Stimulated activated effector memory CD8-positive, alpha-beta T cell treated with anti-CD3 and anti-CD28 coated beads, Interleukin-12 subunit alpha, Interleukin-12 subunit beta, amount 100 ng/mL, for 72 hours (primary cell): ENCODE measurements around the gene ST6GALNAC3.

Experiments used
- ATAC-seq: fragments of 150-1000 bp; cut with Tn5 transposase; 2 replicates; pipeline ENCODE4 v1.10.0; 2021
- DNase-seq, 2 donors: peaks; one replicate each; pipeline ENCODE4 v3.0.0; 2021 to 2022; ENCODE audit warnings: low spot score in 2 of 2
- H3K27ac Mint-ChIP-seq: one replicate; pipeline ENCODE4 v1.8.0; 2022; ENCODE audit warnings: mild to moderate bottlenecking, mixed read lengths
- H3K36me3 Mint-ChIP-seq: one replicate; pipeline ENCODE4 v1.8.0; 2022; ENCODE audit warnings: mild to moderate bottlenecking, mixed read lengths
- H3K4me1 Mint-ChIP-seq: one replicate; pipeline ENCODE4 v1.8.0; 2022; ENCODE audit warnings: mixed read lengths
- H3K4me3 Mint-ChIP-seq: one replicate; pipeline ENCODE4 v1.8.0; 2022; ENCODE audit warnings: mild to moderate bottlenecking, mixed read lengths
- H3K9me3 Mint-ChIP-seq: one replicate; pipeline ENCODE4 v1.8.0; 2022; ENCODE audit warnings: mixed read lengths

ST6GALNAC3 gene

DNA sequence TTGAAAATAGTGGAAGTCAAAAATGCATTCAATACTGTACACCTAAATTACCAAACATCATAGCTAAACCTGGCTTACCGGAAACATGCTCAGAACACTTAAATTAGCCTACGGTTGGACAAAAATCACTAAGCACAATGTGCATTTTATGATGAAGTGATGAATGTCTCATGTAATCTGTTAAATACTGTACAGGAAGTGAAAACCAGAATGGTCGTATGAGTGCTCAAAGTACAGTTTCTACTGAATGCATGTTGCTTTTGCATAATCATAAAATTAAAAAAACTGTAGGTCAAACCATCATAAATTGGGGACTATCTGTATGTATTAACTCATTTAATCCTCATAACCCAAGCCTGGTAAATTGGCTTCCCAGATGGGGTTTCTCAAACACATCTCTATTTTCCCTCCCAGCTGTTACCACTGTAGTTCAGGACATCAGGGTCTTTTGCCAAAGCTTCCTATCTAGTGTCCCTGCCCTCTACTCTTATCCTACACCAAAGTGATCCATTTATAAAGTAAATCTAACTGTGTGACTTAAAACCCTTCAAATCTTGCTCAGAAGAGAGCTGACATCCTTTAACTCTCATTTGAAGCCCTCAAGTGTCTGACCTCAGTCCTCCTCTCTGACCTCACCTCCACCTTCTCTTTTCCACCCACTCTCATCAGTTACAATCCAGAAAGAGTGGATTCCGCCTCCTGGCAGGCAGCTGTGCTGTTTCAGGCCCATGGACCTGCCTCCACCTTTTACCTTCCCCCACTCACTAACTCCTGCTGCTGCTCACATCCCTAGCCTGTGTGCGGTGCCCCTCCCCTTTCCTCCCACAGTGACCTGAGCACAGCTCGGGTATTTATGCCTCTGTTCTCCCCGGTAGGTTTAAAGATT is 436.4 kb downstream of the ST6GALNAC3 start:
- H3K4me3 Mint-ChIP-seq, result no peak overlapping the region
- no peaks in the 10 kb centered on the region for H3K4me1 Mint-ChIP-seq
- no peak overlapping the region for H3K27ac Mint-ChIP-seq
- ATAC-seq, result no peak
- H3K9me3 Mint-ChIP-seq, result peaks cover 2% of the 10 kb centered on the region
- no peak for DNase-seq
- H3K36me3 Mint-ChIP-seq, result no peaks in the 10 kb centered on the region

DNA sequence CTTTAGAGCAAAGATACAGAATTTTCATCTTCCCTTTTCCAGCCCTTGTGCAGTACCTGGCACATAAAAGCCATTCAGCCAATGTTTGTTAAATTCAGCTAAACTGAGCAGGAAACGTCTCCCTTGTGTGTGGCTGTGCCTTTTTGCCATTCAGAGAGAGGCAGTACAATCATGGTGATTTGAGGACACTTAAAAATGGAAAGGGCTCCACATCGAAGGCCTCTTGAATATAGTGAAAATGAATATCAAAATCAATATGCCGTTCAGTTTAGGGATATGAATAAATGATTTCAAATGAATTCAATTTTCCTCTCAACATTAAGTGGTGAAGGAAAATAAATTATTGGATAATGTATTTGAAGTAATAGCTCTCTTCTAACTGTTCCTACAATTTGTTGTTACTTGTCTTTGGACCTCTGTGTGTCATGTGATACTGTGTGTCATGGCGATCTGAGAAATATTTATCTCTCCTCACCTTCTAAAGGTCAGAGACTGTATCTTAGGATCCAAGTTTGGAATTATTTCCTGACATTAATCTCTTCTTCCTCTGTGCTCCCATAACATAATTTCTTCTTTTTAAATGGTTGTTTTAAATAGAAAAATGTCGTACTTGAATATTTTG is 437.1 kb downstream of the ST6GALNAC3 start:
- Mint-ChIP-seq H3K36me3 (no peaks in the 10 kb centered on the region), H3K9me3 (peaks cover 2% of the 10 kb centered on the region), H3K4me3 (no peak overlapping the region), H3K4me1 (no peaks in the 10 kb centered on the region), H3K27ac (no peak overlapping the region)
- ATAC-seq, result no peak
- no peak for DNase-seq

DNA sequence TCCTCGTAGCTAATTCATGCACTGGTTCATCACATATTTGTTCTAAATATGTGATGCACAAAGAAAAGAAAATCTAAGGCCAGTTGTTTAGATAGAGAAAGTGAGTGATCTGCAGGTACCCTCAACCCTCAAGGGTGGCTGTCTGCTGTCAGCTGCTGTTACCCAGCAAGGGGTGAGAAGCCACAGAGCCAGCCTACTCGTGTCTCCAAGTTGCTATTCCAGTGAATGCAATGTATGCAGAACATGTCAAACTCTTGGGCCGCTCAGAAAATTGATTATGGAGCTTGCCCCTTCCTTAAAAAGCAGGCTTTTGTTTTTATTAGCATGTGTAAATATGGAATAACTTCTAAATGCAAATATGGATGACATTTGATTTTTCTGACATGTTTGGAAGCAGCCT is 456.4 kb downstream of the ST6GALNAC3 start:
- Mint-ChIP-seq H3K36me3 (no peaks in the 10 kb centered on the region), H3K4me1 (no peaks in the 10 kb centered on the region), H3K9me3 (peaks cover 2% of the 10 kb centered on the region), H3K4me3 (no peak overlapping the region), H3K27ac (no peak overlapping the region)
- DNase-seq, result no peak
- ATAC-seq, result no peak

DNA sequence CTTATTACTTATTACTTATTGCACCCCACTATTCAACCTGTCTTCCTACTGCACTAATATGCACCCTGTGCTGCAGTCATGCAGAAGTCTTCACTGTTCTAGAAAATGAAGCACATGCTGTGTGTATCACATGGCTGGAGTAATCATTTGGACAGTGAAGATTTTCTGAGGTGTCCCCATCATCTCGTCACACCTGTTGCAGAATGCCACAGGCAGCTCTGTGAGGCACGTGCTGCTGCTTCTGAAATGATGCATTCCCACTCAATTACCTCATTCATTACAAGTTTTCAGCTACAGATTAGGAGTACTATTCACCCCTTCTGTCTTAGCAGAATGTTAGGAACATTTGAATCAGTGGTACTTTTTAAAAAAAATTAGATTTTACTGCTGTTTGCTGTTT is 467.1 kb downstream of the ST6GALNAC3 start:
- Mint-ChIP-seq H3K36me3 (no peaks in the 10 kb centered on the region), H3K27ac (no peak overlapping the region), H3K4me1 (no peaks in the 10 kb centered on the region), H3K9me3 (peaks cover 7% of the 10 kb centered on the region), H3K4me3 (no peak overlapping the region)
- no peak for DNase-seq
- ATAC-seq, result no peak

DNA sequence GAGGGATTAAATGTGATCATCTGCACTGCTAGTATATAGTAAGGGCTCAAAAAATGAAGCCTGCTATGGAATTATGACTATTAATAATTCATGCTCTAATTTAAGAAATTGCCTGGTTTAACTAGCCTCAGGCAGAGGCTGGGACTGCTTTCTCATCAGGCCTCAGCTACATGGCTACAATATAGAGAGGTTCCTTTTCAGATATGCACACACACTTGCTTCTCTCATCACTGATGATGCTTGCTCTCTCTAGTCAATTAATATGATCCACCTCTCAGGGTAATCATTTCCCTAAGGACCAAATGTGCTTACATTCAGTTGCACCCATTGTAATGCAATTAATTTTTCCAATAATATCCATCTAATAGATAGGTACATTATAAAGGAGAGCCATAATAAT is 467.8 kb downstream of the ST6GALNAC3 start:
- DNase-seq, result no peak
- ATAC-seq, result no peak
- peaks cover 2% of the 10 kb centered on the region for H3K9me3 Mint-ChIP-seq
- no peak overlapping the region for H3K27ac Mint-ChIP-seq
- no peak overlapping the region for H3K4me3 Mint-ChIP-seq
- H3K4me1 Mint-ChIP-seq, result no peaks in the 10 kb centered on the region
- no peaks in the 10 kb centered on the region for H3K36me3 Mint-ChIP-seq

DNA sequence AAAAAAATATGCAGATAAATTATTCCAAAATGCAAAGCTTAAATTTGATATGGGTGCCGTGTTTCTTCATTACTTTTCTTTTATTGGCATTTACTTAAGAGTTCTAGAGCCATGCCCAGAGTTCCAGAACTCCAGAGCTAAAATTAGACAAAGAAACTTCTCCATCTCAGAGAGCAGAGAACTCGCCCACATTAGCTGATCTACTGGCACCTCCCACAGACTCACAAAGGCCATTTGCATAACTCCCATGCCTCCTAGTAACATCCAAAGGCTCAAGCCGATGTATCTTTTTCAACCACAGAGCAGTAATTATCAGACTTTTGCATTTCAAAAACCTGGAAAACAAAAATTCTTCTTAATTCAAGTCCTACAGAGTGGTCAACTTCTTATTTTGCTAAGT is 468.9 kb downstream of the ST6GALNAC3 start:
- no peak overlapping the region for H3K4me3 Mint-ChIP-seq
- no peak overlapping the region for H3K27ac Mint-ChIP-seq
- no peak for ATAC-seq
- no peak for DNase-seq
- H3K9me3 Mint-ChIP-seq, result peaks cover 5% of the 10 kb centered on the region
- no peaks in the 10 kb centered on the region for H3K36me3 Mint-ChIP-seq
- no peaks in the 10 kb centered on the region for H3K4me1 Mint-ChIP-seq

DNA sequence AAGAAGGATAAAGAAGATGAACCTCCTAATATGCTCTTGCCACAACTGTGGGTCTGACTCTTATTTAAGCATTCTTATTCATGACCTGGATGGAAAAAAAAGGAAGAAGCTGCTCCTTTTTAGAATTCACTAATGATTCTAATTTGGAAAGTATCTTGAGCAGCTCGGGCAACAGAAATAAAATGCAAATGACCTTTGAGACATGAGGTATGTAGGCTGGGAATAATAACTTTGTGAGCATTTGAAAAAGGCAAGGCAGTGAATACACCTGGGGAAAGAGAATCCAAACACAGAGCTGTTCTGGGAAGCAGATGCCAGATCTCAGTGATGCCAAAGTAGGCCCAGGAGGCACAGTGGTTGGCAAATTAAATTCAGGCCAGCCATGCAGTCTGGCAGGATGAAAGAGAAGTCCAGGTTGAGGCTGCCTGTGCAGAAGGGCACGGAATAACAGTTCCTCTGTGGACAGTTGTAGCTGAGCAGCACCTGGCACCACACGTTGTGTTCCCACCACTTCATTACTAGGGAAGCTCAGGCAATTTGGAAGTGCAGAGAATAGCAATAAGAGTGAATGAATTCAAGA is 471.9 kb downstream of the ST6GALNAC3 start:
- ATAC-seq (no peak), DNase-seq (no peak)
- Mint-ChIP-seq H3K4me1 (no peaks in the 10 kb centered on the region), H3K9me3 (peaks cover 3% of the 10 kb centered on the region), H3K4me3 (no peak overlapping the region), H3K36me3 (no peaks in the 10 kb centered on the region), H3K27ac (no peak overlapping the region)

DNA sequence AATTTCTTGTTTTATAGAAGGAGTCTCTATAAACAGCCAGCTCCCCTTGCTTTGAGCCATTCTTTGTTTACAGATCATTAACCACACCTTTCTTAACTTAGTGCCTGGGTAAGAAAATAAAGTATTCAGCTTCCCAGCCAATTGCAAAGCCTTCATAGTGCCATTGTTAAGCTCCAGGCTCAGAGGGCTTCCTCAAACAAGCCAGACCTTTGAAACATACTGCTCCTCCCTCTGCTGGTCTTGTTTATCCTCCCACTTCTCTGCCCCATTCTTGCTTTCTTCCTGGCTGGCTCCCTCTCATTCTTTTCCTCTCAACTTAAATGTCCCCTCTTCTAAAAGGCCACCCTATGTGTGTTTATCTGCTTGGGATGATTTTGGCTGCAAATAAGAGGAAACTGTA is 473.4 kb downstream of the ST6GALNAC3 start:
- Mint-ChIP-seq H3K4me1 (no peaks in the 10 kb centered on the region), H3K36me3 (no peaks in the 10 kb centered on the region), H3K27ac (no peak overlapping the region), H3K4me3 (no peak overlapping the region), H3K9me3 (peaks cover 3% of the 10 kb centered on the region)
- DNase-seq (no peak), ATAC-seq (no peak)

DNA sequence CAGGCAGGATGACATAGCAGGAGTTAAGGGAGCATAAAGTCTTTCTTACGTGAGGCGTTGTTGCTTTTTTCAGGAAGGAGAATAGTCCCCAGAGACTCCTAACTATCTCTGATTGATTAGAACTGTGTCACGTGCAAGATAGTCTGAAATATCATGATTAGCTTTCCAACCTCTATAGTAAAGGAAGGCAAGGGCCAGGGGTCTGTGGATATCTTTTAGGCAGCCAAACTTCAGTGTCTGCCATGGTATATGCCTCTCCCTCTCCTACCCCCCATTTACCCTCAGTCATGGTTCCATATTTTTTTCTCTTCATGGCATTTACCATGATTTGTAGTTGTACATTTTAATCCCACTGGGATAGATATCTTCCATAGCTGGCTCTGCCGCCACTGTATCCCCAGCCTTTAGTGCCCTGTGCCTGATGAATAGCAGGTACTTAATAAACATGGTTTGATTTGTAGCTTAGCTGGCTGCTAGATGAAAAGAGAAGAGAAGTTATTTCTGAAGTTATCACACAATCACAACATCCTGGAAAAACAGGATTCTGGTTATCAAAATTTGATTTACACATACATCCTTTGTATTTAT is 474.1 kb downstream of the ST6GALNAC3 start:
- no peak overlapping the region for H3K27ac Mint-ChIP-seq
- H3K4me1 Mint-ChIP-seq, result no peaks in the 10 kb centered on the region
- no peaks in the 10 kb centered on the region for H3K36me3 Mint-ChIP-seq
- ATAC-seq, result no peak
- no peak overlapping the region for H3K4me3 Mint-ChIP-seq
- DNase-seq, result no peak
- H3K9me3 Mint-ChIP-seq, result peaks cover 3% of the 10 kb centered on the region

DNA sequence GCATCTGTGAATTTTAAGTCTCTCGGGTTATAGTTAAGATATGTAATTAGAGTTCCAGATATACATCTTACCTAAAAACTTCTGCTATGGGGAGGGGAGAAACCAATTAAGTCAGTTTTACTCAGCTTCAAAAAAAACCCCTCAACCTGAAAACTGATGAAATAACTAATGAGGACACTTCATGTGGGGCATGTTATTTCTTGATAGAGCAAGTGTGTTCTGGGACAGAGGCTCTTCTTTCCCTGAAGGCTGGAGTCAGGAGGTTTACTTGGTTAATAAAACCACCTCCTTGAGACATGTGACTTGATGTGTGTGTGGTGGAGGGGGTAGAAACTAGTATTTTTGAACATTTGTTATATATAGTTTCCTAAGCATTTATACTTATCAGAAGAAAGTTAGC is 479.7 kb downstream of the ST6GALNAC3 start:
- ATAC-seq, result no peak
- Mint-ChIP-seq H3K27ac (no peak overlapping the region), H3K9me3 (no peaks in the 10 kb centered on the region), H3K4me1 (no peaks in the 10 kb centered on the region), H3K36me3 (no peaks in the 10 kb centered on the region), H3K4me3 (no peak overlapping the region)
- no peak for DNase-seq

DNA sequence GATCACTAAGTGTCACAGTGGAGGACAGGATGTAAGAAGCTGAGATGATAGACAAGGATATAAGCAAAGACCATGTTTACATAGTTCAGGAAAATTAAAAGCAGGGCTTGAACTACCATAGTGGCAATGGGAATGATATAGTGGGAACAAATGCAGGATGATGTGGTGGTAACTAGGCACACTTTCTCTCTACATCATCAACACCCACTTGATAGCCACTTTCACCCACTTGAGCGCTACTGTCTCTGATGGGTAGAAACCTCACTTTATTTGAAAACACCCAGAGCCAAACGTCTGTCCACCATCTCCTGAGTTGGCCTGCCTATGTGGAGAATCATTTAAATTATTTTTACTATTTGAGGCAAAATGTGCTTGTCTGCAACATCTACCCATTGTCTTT is 487.7 kb downstream of the ST6GALNAC3 start:
- Mint-ChIP-seq H3K9me3 (no peaks in the 10 kb centered on the region), H3K4me1 (no peaks in the 10 kb centered on the region), H3K36me3 (no peaks in the 10 kb centered on the region), H3K4me3 (no peak overlapping the region), H3K27ac (no peak overlapping the region)
- DNase-seq (no peak), ATAC-seq (no peak)

DNA sequence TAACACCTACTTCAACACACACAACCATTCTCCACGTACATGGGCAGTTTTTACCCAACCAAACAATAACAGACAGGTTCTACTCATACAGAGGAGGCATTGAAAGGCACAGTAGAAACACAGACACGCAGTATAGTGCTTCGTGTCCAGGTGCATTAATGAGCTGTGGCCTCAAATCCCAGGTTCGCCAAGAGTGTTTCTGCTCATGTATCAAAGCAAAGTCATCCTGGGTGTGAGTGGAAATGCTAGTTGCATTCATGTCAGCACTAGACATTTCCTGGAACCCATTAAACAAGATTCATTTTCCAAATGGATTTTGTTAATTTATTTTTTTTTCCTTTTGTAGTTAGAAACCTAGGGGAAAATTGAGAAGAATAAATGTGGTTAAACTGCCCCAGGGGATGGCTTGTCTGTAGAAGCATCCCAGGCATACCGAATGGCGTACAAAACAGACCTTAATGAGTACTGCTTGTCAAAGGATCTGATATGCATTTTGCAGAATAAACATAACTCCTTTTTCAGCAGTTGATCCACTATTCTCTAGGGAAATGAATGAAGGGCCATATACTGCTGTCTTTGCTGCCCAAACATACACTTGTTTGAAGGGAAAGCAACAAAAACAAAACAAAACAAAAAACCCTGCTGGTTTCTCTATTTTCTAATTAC is 494.2 kb downstream of the ST6GALNAC3 start:
- Mint-ChIP-seq H3K9me3 (peaks cover 3% of the 10 kb centered on the region), H3K36me3 (no peaks in the 10 kb centered on the region), H3K27ac (no peak overlapping the region), H3K4me3 (no peak overlapping the region), H3K4me1 (no peaks in the 10 kb centered on the region)
- DNase-seq (no peak), ATAC-seq (no peak)

DNA sequence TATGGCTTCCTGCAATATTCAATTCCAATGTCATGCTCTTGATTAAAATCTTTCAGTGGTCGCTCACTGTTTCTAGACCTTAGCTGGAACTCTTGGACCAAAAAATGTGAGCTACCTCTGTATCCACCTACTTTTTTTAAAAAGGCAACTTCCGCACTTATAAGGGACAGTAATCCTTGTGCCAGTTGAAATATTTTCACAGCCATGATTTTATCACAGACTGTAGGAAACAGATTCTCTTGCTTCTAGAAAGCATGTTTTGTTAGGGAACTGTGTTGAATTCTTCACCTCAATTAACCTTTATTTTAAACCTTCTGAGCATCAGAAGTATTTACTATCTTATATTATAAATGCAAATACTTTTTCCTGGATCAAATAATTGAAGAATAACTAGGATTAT is 496.7 kb downstream of the ST6GALNAC3 start:
- Mint-ChIP-seq H3K9me3 (peaks cover 3% of the 10 kb centered on the region), H3K4me1 (no peaks in the 10 kb centered on the region), H3K27ac (no peak overlapping the region), H3K36me3 (no peaks in the 10 kb centered on the region), H3K4me3 (no peak overlapping the region)
- DNase-seq, result no peak
- ATAC-seq, result no peak

DNA sequence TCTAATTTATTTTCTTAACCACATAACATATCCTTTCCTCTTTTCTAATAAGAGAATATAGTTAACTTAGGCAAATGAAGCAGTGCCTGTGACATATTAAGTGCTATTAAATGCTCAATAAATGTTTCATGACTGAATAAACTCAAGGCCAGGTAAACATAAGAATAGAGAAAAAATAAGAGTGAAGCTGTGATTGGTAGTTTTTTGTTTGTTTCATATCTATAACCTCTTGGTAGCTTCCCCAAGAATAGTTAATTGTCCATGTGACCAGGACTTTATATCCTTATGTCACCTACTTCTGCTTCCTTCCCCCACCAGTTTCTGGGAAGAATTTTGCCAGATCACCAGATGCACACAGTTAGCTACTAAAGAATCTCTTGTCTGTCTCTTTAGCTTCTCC is 497.7 kb downstream of the ST6GALNAC3 start:
- no peaks in the 10 kb centered on the region for H3K36me3 Mint-ChIP-seq
- H3K27ac Mint-ChIP-seq, result no peak overlapping the region
- ATAC-seq (no peak), DNase-seq (no peak)
- H3K9me3 Mint-ChIP-seq, result peaks cover 3% of the 10 kb centered on the region
- no peaks in the 10 kb centered on the region for H3K4me1 Mint-ChIP-seq
- H3K4me3 Mint-ChIP-seq, result no peak overlapping the region

DNA sequence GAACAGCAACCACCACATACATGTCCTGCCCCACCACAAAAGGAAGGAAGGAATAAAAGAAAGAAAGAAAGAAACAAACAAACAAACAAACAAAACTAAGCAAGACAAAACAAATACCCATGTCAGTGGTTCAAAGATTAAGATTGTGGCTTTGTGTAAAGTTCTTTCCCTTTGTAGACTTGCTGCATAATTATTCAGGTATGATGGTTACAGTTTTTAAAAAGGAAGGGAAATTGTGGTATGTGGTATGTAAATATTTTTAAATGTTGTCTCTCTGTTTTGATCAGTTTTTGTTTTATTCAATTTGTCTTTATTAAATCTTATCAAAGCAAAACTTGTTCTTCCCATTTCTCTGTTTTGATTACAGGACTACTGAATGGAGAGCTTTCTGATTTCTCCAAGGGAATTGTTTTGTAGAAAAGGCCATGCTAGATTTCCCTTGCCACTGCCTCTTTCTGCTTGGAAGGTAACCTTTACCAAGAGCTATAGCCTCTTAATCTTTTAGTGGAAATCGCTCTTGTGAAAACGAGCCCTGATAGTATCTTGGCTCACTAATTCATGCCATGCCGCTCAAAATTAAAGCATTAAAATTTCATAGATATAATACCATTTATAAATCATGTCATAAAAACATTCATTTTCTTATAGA is 502.5 kb downstream of the ST6GALNAC3 start:
- H3K4me3 Mint-ChIP-seq, result no peak overlapping the region
- H3K36me3 Mint-ChIP-seq, result no peaks in the 10 kb centered on the region
- H3K4me1 Mint-ChIP-seq, result no peaks in the 10 kb centered on the region
- no peaks in the 10 kb centered on the region for H3K9me3 Mint-ChIP-seq
- no peak overlapping the region for H3K27ac Mint-ChIP-seq
- ATAC-seq, result no peak
- no peak for DNase-seq
